Stimulated activated CD8-positive, alpha-beta memory T cell treated with anti-CD3 and anti-CD28 coated beads, Interleukin-4, amount 100 ng/mL, for 48 hours (primary cell): ENCODE data around the gene FGF14.
A peak's percentile ranks its signal among the peaks of the same experiment; 100 is the strongest.

Experiments
- DNase-seq: peaks from one replicate; pipeline ENCODE4 v3.0.0-alpha.2; 2020

FGF14 gene

DNA sequence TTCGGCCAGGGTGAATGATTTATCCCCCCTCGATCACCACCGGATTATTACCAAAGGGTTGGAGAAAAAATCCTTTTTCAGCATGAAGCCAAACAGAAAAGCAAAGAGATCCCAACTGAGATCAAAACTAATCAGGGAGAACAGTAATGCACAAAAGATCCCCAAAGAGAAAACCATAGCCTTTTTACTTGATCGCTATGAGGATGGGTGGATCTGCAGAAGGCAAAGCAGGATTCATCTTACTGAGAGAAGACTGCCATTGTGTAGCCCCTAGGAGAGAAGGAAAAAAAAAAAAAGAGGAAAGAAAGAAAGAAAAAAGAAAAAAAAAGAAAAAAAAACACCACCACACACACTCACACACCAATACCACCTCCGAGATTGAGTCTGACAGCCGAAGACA, at the start of gene FGF14:
TSS of gene FGF14 (minus strand) at position 283 of the 400 bp plus-strand sequence.
- DNase-seq = no peak

DNA sequence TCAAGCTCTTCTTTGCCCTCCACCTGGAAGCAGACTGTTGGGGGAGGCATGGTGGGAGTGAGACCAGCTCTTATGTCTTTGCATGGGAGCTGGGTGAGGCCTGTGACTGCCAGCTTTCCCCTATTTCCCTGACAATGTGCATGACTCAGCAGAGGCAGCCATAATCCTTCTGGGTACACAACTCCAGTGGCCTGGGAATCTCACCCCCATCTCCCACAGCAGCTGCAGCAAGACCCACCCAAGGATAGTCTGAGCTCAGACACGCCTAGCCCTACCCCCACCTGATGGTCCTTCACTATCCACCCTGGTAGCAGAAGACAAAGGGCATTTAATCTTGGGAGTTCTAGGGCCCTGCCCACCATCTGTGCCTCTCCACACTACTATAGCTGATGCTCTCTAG, 41.4 kb upstream of the FGF14 start:
- DNase-seq = no peak

DNA sequence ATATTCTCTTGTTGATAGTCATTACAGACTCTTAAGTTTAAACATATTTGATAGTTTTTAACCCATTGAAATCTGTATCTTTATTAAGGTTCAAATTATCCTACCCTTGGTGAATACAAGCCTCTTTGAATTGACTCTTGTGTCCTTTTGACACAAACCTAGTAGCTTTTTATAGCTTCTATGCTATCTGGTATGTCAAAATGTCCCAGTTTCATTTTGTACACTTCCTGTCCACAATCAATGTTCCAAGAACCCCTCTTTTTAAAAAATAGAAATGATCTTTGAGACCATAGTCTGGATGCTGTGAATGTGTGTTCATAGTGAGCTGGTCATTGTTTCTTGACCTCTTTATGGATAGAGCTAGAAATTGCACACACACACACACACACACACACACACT, 39.2 kb upstream of the FGF14 start:
- DNase-seq = no peak

DNA sequence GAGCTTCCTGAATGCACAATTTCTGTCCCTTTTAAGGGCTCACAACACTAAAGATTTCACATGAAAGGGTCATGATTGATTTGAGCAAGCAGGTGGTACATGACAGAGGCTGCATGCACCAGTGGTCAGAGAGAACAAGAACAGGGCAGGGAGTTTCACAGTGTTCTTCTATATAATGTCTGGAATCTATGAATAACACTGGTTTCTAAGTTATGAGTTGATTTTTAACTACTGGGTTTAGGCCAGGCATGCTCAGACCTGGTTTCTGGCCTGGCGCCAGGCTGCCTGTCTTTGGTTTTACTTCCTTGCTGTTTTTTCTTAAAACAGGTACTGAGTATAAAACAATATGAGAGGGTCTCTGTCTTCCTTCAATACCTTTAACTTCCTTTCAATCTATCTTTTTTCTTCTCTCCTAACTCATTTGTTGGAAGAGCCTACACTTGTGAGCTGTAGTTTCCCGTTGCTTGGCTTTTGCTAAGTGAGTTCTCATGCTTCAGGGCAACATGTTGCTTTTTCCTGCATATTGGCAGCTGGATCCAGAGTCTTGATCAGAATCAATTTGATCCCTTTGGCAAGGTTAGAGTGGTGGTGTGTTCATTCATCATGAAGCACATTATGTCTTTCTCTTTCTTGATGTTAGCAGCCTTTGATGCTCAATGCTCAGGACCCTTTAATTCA, 38.5 kb upstream of the FGF14 start:
- DNase-seq = no peak

DNA sequence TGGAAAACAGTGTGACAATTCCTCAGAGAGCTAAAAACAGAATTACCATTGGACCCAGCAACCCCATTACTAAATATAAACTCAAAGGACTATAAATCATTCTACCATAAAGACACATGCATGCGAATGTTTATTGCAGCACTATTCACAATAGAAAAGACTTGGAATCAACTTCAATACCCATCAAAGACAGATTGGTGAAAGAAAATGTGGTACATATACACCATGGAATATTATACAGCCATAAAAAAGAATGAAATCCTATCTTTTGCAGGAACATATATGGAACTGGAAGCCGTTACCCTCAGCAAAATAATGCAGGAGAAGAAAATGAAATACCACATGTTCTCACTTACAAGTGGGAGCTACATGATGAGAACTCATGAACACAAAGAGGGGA, 20.8 kb upstream of the FGF14 start:
- DNase-seq = no peak

DNA sequence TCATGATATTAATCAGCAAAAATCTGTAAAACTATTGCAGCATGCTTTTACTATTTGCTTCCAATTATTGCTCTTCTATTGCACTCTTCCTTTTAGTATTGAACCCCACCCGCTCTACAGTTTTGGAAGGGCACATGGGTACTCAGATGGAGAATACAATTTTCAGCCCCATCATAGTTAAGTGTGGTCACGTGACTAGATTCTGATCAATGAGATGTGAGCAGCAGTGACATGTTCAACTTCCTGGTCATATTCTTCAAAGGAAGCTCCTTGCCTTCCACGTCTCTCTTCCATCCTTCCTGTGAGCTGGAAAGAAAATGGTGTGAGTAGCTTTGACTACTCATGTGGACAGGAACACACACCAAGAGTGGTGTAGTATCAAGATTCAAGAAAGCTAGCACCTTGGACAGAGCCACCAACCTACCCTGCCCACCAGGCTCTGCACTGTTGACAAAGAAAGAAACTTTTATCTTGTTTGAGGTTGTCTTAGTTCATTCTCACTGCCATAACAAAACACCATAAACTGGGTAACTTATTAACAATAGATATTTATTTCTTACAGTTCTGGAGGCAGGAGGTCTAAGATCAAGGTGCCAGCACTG, 3.8 kb upstream of the FGF14 start:
- no peak for DNase-seq

DNA sequence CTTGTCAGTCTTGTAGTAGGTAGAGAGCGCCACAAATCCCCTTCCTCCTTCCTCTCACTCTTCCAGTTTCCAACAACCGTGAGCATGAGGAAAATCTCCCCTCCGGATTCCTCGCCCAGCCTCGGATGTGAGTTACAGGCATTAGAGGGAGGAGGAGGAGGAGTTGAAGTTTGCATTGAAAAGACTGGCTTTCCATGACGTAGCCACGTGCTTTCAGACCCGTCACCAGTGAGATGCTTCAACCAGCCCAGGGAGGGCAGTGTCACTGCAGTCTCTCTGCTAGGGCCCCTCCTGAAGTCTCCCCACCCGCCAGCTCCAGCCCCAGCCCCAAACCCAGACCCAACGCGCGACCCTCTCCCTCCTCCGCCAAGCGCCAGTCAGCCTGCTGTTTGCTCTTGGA, 442 bp upstream of the FGF14 start:
- DNase-seq = peak; percentile 56

DNA sequence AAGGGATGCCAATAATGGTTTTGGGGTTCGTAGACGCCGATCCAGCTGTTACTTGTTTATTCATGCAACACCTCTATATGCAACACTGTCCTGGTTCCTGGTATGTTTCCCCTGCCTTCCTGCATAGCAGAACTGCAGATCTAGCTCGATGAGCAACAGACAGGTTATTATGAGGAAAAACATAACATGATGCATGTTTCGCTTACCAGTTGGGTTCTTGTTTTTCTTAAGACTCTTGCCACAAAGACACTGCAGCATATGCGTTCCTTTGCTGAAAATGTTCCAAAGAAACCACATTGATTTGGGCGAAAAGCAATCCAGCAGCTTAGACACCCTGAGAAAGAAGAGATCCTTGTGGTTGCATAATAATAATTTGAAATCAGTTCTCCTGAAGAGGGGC, 583 bp downstream of the FGF14 start:
- DNase-seq = no peak

DNA sequence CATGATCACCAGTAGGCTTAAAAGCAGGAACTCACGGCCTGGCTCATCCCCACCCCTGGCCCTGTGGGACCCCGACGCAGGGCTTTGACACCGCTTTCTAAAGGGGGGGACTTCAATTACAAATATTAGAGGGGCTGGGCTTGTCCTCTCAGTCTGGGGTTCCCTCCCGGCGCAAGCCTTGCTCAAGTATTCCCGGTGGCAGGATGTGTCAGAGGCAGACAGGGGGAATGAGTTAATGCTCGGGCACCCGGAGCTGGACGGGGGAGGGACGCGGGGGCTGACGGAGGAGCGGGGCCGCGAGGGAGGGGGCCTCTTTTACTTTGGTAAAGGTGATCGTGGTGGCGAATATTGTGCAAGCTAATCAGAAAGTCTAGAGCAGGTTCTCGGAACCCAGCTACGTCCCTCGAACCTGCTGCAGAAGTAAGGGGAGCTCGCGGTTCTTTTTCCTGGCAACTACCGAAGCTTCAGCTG, 1.1 kb downstream of the FGF14 start:
- DNase-seq = no peak

DNA sequence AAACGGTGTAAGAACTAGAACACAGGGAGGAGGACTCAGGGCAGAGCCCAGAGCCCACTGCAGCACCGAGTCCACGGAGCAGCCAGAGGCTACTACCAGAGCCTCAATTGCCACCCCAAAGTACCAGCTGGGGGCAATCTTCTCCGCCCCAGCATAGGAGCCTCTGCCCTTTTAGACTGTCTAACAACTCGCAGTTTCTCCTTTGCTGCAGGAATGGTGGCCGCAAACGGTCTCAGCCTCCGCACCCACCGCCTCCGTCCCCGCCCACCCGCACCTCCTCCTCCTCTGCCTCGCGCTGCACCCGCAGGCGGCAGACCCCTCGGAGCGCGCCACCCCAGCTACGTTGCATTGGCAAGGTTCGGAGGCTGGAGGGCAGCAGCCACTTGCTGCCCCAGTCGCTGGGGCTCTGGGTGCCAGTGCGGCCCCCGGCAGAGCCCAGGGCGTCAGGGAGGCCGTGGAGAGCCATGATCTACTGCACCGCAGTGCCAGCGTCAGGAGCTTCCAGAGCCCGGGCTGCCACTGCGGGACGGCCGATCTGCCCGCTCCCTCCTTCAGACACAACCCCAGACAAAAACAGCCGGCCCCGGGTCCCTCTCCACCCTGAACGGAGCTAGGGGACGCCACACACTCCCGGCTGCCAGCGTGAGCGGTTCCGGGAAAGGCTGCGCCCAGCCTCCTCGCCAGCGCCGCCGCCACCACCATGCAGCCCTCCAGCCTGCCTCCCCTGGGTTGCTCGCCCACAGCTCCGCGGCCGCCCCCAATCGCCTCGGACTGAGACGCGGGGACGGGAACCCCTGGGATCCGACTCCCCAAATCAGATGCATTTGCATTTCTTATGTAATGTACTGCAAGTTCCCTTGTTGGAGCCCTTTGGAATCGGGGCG, 1.8 kb downstream of the FGF14 start:
- DNase-seq = peak; percentile 29

DNA sequence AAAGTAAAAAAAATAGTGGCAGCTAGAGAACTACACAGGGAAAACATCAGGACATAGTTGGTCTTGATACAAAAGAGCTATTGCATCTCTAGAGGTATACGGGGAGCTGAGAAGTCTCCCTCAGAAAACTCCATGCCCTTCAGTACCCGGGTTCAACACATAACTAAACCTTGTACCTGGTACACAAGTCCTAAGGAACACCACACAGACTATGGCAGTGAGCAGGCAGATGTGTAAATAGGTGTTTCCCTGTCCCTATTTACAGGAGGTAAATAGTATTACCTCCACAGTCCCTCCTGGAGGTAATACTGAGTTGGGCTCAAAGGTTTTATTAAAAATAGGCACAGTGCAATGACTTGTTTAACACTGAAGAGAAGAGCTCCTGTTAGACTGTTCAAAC, 5.9 kb downstream of the FGF14 start:
- DNase-seq = no peak

DNA sequence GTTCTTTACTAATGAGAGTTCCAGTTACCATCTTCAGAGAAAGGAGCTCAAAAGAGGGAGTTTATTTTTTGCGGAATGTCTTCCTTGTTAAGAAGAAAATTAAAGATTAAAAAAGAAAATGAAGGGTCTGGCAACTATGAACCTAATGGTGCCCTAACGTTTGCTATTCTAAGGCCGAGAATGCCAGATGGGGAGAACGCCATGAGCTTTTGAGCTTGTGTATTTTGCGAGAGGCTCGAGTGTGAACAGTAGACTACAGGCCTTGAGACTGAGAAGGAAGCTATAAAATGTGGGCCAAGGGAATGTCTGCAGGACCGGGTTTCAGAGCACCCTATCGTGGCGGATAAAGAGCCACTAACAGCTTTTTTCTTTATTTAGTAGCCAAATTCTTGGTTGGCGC, 6.7 kb downstream of the FGF14 start:
- DNase-seq = no peak

DNA sequence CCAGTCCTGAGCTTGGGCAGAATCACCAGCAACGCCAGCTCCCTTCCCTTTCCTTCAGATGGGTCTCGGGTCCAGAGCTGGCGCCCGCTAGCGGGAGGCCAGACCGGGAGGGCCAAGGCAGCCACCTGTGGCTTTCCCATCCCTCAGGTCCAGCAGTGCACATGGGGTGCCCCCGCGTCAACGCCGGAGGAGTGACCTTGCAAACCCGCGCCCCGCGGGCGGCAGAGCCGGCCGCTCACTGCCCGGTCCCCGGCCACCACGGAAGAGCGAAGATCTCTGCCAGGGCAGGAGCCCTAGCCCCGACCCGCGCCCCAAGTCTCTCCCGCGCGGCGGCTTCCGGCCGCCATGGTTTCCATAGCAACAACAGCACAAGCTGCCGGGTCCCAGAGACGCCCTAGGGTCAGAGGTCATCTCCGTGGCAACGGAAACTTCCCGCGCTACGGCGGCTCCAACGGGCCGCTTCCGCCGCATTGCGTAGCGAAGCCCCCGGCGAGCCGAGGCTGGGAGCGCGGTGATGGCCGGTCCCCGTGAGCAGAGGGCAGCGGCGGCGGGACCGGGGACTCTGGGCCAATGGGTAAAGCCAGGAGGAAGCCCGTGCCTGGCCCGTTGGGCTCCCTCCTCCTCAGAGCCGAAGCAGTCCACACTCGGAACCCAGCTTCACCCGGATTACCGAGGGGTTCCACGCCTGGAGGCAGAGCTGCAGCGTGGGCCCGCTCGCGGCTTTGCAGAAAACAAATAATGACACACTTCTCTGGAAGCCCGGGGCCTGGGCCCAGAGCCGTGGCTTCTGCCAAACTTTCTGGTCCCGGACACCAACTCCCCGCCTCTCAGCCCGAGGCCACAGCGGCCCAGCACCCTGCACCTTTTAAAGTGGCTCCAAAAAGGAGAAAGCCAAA, 7.4 kb downstream of the FGF14 start:
- peak; percentile 98 for DNase-seq

DNA sequence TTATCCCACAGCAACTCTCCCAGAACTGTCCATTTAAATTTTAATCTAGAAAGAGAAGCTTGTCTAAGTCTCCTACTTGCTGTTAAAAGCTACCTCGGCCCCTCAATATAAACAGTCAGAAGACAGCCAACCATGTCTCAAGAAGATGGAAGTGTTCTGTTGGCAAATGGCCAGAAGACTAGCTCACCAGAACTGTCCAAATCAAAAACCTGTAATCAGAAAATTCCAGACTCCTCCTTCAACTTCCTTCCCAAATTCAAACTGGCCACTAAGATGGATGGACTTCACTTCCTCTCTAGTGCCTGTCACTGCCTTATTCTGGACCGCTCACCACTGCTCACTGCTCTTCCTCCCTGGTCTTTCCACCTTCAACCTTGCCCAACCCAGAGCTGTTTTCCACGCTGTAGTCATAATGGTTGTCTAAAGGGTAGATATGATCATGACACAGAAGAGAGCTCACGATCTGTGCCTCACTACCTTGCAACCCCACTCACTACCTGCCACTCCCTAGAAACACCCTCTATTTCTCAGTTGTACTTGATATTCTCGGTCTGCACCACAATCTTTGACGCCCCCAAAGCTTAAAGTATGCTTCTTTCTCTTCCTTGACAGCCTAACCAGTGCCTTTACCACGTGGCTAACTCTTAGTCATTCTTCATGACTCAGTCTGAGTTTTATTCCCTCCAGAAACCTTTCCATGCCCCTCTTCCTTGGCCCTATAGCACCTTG, 9.2 kb downstream of the FGF14 start:
- peak; percentile 41 for DNase-seq

DNA sequence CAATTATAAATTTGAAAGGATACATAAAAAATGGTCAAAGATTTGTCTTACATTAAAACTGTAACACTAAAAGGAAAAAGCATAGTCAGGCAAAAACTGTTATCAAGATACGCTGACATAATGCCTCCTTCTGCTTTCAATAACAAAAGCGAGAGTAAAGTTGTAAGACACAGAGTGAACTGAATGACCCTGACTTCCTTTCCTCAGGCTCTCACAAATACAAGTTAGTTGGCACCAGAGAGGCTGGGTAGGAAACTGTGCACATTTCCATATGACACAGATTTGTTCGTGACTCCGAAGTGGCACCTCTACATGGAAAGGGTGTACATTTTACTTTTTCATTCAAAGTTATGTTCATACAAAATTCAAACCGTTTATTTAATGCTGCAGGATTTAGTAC, 15.4 kb downstream of the FGF14 start:
- no peak for DNase-seq

DNA sequence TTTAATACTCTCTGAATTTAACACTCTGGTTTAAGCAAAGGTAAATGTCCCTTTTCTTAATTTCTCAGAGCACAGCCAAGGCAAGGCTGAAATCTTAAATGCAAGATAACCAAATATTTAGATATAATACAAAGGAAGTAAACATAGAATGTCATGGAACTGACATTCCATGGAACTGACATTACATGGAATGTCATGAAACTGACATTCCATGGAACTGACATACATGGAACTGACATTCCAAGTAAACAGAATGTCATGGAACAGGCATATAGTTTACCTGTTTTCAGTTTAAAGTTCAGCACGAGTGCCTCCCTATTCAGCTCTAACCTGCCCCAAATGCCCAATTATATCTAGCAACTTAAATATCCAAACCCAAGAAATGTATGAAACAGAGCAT, 21.8 kb downstream of the FGF14 start:
- no peak for DNase-seq

DNA sequence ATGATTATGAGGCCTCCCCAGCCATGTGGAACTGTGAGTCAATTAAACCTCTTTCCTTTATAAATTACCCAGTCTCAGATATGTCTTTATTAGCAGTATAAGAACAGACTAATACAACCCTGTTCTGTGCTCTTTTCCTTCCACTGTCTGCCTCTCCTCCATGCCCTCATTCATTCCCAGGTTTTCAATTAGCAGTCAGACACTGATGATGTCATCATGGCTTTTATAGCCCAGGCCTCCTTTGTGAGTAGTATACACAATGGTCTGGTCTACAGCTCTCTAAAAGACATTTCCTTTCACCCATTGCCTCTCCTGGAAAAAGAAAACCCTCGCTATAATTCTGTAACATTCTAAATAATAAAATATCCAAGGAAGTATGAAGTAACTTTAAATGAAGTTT, 25.5 kb downstream of the FGF14 start:
- no peak for DNase-seq

DNA sequence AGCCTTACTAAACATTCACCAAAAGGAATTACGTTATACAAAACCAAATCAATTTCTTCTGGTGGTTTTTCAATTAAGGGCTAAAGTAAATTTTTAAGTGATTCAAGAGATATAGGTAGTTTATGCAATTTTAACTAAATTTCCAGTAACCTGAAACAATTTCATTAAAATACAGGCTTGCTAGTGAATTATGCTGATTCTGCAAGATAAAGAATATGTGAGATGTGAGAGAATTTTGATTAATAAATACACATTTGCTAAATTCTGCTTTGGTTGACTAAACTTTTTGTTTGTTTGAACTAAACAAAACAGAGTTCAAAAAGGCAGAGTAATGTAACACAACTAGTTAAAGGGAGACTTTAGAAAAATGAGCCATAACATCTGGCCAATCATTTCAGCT, 27.1 kb downstream of the FGF14 start:
- no peak for DNase-seq

DNA sequence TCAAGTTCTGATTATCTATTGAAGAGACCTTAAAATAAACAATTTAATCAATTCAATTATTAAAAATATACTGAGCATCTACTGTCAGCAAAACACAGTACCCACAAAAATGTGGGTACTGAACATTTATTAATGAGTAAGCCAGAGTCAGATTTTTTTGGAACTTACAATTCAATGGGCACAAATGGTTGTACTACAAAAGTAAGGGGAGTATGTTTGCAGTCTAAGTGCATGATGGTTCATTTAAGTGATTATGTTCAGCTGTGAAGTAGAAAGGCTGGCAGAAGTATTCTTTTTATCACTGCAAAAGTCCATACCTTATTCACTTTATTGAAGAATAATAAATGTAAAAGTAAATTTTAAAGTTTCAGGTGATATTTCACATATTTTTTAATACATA, 27.6 kb downstream of the FGF14 start:
- DNase-seq = no peak

DNA sequence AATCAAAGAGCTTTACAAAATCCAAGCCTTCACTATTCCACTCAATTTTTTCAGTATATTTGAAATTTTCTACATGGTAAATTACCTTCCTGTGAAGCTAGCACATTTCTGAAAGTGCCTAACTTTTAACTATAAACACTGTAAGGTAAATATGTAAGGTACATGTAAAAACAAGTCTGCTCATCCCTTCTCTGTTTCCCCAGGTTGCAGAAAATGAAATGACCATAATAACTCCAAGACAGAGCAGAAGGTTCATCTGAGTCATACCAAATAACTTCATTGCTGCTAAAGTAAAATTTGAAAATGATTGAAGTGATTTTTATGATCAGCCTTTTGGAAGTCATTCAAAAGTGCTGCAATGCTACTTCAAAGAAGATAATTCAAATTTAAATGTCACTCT, 28.6 kb downstream of the FGF14 start:
- DNase-seq = no peak

DNA sequence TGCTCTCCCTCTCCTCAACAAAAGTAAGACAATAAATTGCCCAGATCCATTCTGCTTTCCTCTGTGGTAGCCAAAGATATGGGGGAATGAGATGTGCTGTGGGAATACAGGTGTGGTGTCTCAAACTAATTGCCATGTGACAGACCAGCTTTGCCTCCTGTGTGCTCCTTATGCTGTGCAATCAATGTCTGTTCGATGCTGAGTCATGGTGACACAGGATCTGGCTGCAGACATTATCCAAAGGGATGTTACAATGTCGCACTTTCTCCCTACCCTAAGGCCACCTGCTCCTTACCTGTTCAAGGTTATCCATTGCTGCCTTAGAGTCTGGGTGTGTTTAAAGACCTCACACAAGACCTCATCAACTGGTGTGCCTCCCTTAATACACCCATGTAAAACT, 32.5 kb downstream of the FGF14 start:
- DNase-seq = no peak

DNA sequence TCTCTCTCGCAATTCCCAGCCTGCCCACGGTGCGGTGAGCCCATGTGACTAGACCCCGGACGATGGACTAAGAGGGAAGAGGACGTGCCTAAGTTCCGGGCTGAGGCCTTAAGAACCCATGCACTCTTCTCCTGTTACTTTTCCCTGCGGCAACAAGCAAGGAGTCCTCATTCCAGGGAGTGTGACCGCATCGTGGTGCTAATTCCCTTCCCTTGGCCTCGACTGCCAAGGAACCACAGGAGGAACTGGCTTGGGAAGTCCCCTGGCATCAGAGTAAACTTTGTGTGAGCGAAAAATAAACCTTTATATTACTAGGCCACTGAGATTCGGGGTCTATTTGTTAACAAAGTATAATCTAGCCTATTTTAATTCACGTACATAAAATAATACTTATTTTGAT, 34.0 kb downstream of the FGF14 start:
- DNase-seq = no peak
